ENCODE results near the gene PNPLA1.

Gene PNPLA1, protein sequence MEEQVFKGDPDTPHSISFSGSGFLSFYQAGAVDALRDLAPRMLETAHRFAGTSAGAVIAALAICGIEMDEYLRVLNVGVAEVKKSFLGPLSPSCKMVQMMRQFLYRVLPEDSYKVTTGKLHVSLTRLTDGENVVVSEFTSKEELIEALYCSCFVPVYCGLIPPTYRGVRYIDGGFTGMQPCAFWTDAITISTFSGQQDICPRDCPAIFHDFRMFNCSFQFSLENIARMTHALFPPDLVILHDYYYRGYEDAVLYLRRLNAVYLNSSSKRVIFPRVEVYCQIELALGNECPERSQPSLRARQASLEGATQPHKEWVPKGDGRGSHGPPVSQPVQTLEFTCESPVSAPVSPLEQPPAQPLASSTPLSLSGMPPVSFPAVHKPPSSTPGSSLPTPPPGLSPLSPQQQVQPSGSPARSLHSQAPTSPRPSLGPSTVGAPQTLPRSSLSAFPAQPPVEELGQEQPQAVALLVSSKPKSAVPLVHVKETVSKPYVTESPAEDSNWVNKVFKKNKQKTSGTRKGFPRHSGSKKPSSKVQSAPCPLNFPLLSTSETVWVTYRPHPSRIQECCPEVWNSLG
- 0.21 to 0.24 reads per million in 2 donors for total RNA-seq

DNA sequence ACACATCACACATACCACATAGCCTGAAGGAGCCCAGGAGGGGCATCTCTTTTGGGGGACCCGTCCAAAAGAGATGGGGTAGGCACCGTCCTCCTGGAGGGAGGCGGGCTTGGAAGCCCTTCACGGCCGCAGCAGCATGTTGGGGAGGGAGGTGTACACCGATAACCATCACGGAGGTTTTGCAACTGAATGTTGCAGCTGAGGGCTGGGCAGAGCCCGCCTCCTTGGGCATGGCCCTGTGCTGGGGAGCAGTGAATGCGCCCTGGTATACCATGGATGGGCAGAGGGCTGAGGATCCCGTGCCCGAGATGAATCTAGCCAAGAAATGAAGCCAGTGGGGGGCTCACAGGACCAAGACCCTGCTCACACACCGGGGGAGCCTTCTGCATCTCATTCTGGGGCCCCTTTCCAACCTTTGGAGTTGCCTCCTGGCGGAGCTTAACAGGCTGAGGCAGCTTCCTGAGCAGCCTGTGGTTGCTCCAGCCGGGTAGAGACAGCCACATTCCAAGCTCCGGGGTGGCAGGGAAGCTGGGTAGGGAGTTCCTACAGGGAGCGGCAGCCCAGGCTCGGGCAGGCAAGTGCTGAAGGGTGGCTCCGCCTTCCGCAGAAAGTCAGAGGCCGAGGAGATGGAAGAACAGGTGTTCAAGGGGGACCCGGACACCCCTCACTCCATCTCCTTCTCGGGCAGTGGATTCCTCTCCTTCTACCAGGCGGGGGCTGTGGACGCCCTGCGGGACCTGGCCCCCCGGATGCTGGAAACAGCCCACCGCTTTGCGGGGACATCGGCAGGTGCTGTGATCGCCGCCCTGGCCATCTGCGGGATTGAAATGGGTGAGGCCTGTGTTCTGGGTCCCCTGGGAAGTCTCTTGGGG lies at the start of gene PNPLA1:
Gene PNPLA1 (plus strand): TSS at position 227 of the 872 bp plus-strand sequence. CDS start 400 bp downstream, at position 627.
- DNase-seq, result no peak

DNA sequence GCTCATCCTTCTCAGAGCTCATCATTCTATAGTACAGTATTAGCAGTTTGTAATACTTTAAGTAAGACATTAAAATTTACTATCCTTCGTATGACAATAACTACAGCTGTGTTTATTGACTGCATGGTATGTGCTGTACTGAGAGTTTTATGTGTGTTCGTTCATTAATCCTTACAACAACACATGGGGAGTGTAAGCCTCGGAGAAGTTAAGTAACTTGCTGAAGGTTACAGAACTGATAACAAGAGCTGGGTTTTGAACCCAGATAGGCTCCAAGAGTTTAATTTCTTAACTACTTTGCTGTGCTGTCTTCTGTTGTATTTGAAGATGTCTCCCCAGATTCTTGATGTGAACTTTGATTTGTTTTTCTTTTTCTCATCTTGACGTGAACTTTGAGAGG lies 49.6 kb upstream of the PNPLA1 start:
- DNase-seq, result no peak

DNA sequence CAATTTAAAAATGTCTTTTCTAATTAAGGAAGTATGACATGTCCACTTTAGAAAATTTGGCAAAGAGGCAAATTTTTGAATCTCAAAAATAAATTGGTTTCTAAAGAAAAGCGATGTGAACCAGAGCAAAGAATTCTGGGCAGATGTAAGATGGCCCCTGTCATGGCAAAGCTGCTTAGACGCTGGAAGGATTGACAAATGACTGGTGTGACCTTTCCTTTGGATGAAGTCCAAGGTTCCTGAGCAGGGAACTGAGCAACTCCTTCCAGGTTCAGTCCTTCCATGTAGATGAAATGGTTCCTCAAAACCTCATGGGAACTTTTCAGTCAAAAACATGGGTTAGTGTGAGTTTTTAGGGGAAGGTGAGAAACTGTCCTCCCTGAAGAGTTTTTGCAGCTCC lies 48.2 kb upstream of the PNPLA1 start:
- no peak for DNase-seq

DNA sequence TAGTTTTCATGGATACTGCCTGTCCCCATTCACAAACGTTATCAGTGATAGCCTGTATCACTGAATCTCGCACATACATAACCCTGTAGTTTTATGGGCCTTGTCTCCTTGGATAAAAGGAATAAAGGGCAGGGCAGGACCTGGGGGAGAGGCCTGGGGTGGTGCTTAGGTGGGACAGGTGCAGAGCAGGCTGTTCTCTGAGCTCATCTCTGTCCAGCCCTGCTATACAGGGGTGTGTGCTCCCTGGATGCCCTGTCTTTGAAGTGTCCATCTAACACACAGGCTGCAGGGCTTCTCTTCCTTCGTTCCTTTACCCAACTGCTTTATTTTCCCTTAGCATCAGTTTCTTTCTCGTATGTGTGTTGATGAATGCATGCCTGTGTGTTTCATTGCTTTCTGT lies 46.9 kb upstream of the PNPLA1 start:
- DNase-seq, result no peak

DNA sequence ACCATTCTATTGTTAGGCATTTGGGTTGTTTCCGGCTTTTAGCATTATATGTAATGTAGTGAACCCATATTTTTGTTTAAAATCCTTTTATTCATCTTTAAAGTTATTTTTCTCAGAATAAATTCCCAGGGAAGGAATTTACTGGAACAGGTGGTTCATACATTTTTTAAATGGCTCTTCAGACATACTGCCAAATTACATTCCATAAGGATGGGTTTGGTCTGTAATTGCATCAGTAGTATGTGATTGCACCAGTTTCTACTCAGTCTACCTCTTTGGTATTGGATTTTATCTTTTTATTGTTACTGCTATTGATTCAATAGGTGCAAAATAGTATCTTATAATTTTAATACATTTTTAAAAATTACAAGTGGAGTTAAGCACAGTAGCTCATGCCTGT lies 46.2 kb upstream of the PNPLA1 start:
- no peak for DNase-seq

DNA sequence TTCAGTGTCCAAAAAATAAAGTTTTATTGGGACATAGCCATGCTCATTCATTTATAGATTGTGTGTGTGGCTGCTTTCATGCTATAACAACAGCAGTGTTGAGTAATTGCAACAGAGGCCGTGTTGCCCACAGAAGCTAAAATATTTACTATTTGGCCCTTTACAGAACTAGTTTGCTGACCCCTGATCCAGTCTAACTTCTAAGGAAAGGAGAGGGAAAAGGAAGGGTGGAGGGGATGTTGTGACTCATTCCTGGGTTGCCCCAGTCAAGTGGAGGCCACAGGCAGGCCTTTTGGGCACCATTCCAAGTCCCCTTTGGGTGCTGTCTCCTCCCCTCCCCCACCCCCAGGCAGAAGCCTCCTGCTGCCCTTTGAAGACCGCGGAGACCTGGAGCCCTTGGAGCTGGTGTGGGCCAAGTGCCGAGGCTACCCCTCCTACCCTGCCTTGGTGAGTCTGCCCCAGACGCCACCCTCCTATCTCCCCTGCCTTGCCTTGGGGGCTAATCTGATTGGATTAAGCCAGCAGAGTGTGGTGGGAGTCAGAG lies 44.9 kb upstream of the PNPLA1 start:
- DNase-seq, result no peak

DNA sequence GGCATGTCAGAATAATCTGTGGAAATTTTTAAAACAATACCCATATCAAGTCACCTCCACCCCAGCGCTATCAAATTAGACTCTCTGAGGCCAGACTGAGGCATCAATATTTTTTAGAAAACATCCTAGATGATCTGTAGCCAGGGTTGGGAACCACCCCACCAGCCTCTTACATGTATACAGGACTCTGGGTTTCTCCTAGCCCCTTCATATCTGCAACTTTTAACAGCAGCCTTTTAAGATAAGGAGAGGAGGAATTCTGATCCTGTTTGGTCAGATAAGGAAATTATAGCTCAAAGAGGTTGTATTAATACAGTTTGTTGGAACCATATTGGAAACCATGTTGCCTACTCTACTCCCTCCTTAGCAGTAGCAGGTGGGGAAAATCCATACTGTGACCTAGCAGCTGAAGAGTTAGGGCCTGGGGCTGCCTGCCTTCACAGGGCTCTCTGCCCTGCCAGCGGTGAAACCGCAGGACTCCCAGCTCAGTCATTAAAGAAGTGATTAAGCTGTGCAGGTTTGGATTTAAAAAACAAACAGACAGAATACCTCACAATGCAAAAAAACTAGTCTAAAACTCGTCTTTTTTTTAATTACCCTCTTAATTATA lies 43.3 kb upstream of the PNPLA1 start:
- DNase-seq, result no peak

DNA sequence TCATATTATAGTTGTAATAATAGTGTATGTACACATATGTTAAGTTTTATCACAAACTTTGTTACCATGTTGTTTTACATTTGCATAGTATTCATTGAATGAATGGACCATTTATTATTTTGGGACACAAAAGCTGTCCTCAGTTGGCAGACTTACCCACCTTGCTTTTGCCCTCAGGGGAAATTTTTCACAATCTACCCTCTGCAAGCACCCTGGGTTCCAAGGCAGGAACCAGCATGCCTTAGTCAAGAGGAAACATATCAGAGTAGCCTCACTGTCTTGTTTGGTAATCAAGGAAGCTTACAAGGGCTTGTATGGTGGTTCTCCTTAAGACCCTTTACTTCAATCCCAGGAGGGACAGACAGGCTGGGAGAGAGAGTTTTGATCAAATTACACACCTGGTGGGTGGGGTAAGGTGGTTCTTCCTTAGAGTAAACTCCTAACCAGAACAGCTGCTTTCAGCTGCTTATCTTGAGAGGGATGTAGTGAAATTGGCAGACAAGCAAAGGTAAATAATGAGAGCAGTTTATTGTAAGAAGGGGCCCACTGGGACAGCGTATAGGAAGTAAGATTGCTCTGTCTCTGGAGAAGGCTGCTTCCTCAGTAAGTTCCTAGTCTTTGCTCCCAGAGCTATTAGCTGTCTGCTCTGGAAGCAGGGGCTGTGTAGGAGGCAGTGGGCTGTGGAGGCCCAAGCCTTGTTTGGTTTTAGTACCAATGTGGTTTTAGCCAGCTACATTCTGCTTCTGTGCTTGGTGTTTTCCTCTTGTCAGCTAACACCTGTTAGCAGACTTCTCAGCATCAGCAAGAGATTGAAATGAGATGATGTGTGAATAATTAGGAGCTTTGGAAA lies 42.3 kb upstream of the PNPLA1 start:
- DNase-seq, result no peak

DNA sequence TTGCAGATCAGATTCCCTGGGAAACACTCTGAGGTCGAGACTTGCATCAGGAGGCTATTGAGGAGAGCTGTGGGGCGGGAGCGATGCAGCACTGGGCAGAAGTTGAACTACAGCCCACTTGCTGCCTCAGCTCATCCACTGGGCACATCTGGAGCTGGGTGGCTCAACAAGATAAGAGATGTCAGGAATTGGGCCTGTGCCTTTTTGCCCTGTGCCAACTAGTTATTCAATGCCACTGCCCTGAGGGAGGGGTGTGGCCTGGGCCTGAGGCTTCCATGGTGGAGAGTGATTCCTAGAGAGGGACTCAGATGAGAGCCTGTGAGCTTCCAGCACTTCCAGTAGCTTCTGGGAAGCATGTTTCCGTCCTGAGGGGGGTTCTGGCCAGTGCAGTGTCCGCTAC lies 40.6 kb upstream of the PNPLA1 start:
- no peak for DNase-seq

DNA sequence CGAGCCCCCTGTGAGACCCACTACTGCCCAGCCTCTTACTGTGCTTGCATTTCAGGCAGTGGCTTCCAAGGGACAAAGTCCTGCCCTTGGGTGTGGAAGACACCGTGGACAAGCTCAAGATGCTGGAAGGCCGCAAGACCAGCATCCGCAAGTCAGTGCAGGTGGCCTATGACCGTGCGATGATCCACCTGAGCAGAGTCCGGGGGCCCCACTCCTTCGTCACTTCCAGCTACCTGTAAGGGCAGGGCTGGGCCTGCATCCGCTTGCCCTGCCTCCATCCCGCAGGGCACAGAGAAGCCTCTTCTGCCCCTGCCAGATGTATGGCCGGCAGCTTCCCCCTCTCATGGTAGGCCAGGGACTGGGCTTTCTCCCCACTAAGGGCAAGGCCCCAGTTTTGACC lies 39.5 kb upstream of the PNPLA1 start:
- no peak for DNase-seq

DNA sequence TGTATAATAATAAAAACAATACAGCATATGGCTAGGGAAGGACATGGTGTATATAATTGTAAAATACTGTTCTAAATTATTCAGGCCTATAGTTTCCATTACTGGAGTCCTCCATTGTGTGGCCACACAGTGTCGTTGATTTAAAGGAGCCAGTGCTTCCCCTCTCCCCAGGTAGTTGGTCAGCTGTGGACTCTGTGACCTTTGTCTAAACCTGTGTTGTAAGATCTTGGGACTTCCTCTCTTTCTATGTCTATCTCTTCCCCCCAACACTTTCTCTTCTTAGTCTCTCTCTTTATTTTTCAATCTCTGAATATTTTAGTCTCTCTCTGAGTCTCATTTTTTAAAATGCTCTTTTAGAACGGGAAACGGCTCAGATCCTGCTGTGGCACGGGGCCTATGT lies 37.7 kb upstream of the PNPLA1 start:
- no peak for DNase-seq

DNA sequence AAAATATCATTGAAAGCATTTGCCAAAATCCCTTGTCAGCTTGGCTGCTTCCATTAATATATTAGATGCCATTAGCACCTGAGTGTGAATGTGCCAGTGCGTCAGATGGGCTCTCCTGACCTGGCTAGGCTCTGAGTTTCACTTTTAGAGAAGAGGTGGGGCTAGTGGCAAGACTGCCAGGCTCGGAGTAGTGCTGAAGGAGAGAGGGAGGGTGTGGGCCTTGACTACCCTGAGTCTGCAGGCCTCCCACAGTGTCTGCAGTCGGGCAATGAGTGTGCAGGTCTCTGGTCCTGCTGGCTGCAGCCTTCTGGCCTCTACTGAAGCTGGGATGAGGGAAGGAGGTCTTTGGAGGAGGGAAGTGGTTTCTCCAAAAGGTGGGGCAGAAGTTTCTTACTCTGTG lies 34.6 kb upstream of the PNPLA1 start:
- DNase-seq, result no peak

DNA sequence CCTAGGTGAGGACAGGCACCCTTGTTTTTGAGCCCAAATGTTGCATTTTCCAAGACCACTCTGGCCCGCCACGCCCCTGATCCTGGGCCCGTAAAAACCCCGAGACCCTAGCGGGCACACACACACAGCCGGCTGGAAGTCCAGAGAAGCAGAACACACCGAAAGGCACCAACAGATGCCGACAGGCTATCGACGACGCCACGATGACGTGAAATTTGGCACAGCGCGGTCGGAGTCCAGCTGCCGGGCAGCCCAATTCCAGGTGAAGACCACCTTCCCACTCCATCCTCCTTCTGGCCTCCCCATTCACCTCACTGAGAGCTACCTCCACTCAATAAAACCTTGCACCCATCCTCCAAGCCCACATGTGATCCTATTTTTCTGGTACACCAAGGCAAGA lies 34.0 kb upstream of the PNPLA1 start:
- no peak for DNase-seq

DNA sequence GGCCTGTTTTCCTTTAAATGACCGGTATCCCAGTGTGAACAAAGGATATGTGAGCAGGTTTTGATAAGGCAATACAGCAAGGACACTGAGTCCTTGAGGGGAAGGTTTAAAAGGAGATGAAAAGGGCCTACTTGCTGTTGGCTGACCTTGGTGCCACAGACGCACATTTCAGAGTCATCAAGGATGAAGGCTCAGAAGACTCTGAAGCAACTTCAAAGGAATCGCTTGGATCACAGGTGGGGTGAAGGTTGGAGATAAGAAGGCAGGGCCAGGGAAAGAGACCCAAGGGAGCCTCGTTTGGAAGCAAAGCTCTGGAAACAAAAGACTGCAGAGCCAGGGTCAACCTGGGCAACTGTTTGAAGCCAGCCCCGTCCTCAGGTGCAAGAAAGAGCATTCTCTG lies 30.1 kb upstream of the PNPLA1 start:
- DNase-seq, result no peak

DNA sequence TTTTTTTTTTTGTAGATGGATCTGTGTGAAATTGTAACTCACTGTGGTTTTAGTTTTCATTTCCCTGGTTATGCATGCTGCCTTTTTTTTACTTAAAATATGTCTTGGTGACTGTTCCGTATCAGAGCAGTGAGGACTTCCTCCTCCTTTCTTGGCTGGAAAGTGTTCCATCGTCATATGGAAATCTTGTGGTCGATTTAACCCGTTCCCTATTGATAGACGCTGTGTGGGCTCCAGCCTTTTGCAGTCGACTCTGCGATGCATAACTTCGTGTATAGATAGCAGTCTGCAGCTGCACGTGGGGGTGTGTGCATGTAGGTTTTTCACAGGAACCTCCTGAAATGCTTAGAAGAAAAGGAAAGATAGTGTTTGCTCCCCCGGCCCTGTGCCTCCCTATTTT lies 28.1 kb upstream of the PNPLA1 start:
- no peak for DNase-seq

DNA sequence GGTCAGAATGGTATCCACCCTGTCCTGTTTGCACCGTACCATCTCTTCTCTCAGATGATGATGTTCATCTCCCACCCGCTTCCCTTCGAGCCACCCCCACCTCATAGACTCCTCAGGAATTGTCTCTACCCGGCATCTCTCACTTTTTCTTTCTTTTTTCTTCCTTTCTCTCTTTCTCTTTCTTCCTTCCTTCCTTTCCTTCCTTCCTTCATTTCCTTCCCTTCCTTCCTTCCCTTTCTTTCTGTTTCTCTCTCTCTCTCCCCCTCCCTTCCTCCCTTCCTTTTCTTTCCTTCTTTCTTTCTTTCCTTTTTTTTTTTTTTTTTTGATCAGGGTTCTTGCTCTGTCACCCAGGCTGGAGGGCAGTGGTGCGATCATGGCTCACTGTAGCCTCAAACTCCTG lies 27.7 kb upstream of the PNPLA1 start:
- DNase-seq, result no peak

DNA sequence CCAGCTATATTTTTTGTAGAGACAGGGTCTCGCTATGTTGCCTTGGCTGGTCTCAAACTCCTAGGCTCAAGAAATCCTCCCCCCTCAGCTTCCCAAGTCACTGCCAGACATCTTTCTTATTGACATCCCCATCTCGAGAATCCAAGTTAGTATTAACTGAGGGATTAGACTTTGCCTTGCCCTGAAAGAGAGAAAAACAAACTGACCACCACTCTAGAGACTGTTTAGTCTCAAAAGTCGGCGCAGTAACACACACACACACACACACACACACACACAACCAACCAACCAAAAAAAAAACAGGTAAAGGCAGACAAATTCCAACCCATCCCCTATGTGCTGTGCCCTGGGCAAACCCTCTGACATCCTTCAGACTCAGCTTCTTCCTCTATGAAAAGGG lies 27.2 kb upstream of the PNPLA1 start:
- DNase-seq, result no peak

DNA sequence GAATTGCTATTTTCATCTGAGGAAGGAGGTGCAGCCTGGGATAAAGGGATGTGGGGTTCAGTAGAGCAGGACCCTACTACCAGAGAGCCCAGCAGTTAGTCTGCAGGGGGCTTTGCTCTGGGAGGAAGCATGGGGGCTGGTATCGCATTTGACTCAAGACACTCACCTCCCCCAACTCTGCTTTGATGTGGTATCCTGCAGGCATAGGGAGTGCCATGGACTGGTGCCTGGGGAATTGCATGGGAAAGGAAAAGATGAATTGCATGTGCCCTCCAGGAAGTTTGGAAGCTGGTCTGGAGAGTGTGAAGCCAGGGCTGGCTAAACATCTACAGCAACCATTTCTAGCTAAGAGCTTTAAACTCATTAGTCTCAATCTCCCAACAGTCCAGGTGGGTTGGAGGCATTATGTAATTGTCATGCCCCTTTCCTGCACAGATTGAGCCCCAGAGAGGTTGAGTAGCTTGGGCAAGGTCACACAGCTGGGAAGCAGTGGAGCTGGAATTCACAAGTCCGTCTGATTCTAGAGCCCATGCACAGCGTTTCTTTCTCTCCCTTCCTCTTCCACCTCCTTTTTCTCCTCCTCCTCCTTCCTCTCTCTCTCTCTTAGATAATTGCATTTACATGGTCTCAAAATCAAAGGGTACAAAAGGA lies 26.2 kb upstream of the PNPLA1 start:
- DNase-seq, result no peak

DNA sequence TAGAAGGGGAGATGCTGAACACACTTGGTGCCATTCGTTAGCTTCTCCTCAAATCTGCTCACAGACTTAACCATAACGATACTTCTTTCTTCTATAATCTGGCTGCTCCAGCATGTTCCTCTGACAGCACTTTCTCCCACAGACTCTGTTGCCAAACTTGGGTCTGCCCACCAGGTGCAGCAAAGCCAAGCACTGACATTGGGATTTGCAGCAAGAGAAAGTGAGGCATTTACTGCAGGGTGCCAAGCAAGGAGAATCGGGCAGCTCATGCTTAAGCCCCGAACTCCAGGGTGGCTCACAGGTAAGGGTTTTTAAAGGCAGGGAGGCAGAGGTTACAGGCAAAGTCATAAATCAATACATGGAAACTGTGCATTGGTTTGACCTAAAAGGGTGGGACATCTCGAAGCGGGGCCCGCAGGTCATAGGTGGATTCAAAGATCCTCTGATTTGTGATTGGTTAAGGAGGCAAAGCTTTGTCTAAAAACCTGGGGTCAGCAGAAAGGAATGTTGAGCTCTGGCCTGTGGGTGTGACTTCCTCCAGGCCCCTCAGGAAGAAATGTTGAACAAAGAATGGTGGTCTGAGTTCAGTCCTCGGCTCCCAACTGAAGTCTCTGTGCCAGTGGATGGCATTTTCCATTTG lies 25.1 kb upstream of the PNPLA1 start:
- no peak for DNase-seq

DNA sequence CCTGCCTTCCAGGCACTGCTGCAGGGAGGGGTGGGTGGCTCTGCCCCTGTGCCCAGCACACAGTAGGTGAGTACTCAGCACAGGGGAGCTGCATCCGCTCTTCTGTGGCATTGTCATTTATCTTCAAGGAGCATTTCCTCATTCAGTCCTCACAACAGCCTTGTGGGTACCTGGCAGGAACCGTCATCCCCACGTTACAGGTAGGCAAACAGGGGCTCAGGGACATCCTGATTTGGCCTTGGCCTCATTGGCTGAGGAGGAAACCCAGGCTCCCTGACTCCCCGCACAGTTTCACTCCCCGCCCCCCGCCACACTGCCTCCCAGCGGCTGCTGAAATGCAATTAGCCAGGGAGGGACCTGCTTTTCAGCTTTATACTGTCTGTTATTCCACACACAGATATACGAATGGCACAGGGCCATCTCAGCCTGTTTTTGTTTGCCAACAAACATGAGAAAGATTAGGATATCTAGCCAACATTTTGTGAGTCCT lies 24.2 kb upstream of the PNPLA1 start:
- no peak for DNase-seq

All from T-helper 9 cell (primary cell).